ENCODE measurements around the gene SIDT2.
A peak's percentile ranks its signal among the peaks of the same experiment; 100 is the strongest.

The SIDT2 gene

DNA sequence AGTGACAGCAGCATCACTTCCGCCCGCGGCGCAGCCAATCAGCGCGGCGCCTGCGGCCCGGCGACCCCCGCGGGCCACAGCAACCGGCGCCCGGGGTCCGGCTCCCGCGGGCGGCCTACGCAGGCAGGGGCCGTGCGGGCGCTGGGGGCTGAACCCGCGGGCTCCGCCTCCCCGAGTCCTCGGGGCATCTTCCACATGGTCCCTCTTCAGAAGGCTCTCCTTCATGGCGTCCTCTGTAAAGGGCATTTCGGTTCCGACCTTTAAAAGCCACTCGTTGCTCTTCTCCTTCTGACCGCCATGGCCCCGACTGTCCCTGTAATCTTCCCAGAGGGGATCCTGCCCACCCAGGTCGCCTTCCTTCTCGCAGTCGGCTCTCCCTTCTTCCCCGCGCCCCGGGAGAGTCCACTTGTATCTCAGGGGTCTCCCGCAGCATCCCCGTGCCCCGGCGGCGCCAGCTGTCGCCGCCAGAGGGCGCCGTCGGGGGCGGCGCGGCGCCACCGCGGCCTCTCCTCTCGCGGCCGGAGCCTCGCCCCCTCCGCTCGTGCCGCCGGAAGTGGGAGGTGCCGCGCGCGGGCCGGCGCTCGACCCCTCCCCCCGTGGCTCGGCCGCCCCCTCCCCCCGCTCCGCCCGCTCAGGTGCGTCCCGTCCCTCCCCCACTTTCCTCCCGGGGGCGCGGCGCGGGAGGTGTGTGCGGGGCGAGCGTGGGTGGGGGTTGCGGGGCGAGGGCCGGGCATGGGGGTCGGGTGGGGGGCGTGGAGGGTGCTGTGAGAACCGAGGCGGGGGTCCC, 53.7 kb downstream of the SIDT2 start, which contains the start of gene RNF214:
Gene RNF214, plus strand, starts transcription at position 580 of the 787 bp plus-strand sequence. CDS start 1,602 bp downstream, outside the sequence.
- no peak for DNase-seq (ENCODE audit: low read depth)
- H3K4me3 ChIP-seq (ENCODE audit: low read depth, low read length): peak within 1 kb of the TSS; percentile 85

- DNase-seq (ENCODE audit: low read depth): no peak
- peak overlapping the region; percentile 85 for H3K4me3 ChIP-seq (ENCODE audit: low read depth, low read length)
These were observed 54.4 kb downstream of the SIDT2 start for GRCh38 chr11:117232911-117233409.

- DNase-seq (ENCODE audit: low read depth): no peak
- no peak overlapping the region for H3K4me3 ChIP-seq (ENCODE audit: low read depth, low read length)
These were observed 59.7 kb downstream of the SIDT2 start for GRCh38 chr11:117238221-117238620.

DNA sequence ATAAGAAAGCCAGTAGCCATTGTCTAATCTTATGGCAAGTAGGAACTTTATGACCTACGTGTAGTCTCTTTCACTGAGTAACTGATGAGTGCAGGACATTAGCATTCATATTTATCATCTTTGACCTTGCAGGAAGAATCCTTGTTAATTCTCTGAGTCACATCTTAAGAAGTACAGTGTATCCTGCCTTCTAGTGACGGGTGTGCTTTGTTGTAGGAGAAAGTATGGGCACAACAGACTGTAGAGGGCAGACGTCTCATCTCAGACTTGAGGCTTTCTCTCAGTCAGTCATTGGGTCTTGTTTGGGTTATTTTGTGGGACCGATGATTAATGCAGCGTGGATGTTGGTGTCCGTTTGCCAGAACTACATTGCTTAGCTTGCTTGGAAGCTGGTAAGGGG, 60.8 kb downstream of the SIDT2 start:
- peak; percentile 83 for DNase-seq (ENCODE audit: low read depth)
- H3K4me3 ChIP-seq (ENCODE audit: low read depth, low read length): no peak overlapping the region

All from skeletal muscle cell (primary cell).